ENCODE results near the gene PLVAP.

The PLVAP gene

DNA sequence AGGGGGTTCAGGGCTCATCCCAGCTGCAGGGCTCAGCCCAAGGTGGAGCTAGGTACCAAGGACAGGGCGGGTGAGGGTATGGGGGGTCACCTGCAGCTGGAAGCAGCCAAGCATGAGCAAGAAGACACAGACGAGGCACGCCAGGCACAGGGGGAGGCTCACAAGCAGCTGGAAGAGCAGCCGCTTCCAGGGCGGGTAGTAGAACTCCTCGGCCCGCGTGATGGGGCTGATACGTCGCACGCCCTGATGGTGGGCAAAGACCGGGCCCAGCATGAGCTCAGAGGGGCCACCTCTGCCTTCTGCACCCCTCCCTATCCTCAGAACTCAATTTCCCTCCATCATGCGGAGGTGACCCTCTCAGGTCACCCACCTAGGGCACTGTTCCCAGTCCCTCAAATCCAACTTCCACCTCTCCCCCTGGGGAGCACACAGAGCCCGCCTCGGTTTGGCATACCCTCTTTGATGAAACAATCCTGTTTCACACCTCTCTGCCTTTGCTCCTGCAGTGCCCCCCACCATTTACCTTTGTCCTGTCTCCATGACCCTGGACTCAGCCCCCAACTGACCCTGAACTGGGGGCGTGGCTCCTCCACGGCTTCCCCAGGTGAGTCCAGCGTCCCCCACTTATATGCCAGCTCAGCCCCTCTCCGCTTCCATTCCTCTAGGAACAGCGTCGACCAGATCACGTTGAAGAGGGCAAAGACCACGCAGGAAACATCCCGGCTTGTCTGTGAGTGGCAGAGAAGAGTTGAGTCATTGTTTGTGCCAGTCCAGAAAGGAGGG lies 46.7 kb downstream of the PLVAP start:
- no peak overlapping the region for H3K4me3 Mint-ChIP-seq
- H3K27me3 Mint-ChIP-seq = peaks cover 35% of the 10 kb centered on the region
- H3K27ac Mint-ChIP-seq = peak overlapping the region; percentile 25
- peaks cover 58% of the 10 kb centered on the region for H3K4me1 Mint-ChIP-seq (ENCODE audit: low read depth)
- H3K36me3 Mint-ChIP-seq (ENCODE audit: low read depth) = peaks cover 80% of the 10 kb centered on the region
- intact Hi-C loops (cut with micrococcal nuclease) = no loop called here
- no peaks in the 10 kb centered on the region for H3K9me3 Mint-ChIP-seq

DNA sequence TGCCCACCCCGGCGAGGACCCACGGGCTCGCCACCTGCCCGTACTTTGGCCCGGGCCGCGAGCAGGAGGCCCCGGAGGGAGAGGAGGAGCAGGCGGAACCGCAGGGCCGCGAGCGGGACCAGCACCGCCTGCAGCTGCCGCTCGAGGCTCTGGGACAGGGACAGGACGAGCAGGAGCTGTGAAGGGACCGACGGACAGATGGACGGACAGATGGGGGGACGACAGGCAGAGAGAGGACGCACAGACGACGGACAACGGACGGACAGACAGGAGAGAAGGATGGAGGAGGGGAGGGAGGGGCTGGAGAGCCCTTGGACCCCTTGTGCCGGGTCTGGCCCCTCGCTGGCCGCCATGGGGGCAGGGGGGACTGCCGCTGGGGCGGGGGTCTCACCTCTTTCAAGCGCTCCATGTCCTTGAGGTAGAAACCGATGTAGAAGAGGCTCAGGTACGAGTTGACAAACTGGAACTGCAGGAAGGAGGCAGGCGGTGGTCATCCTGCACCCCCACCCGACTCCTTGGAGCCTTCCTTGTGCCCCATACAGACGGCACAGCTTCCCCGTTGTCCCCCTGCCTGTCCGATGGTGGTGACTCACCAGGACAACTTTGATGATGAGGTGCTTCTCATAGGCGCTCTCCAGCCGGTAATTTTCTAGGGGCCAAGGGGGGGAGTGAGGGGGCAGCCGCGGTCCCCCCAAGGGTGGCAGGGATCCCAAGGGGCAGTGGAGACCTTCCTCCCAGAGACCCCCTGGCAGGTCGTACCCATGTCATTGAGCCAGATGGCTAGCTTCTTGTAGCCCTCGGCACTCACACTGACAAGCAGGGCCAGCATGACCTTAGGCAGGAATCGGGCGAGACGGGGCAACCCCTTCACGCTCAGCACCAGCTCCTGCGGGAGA lies 47.5 kb downstream of the PLVAP start:
- intact Hi-C loops (cut with micrococcal nuclease) = no loop called here
- Mint-ChIP-seq H3K27ac (no peak overlapping the region), H3K27me3 (peaks cover 35% of the 10 kb centered on the region), H3K4me1 (ENCODE audit: low read depth) (peaks cover 52% of the 10 kb centered on the region), H3K36me3 (ENCODE audit: low read depth) (peaks cover 88% of the 10 kb centered on the region), H3K9me3 (no peaks in the 10 kb centered on the region), H3K4me3 (peak overlapping the region; percentile 51)

DNA sequence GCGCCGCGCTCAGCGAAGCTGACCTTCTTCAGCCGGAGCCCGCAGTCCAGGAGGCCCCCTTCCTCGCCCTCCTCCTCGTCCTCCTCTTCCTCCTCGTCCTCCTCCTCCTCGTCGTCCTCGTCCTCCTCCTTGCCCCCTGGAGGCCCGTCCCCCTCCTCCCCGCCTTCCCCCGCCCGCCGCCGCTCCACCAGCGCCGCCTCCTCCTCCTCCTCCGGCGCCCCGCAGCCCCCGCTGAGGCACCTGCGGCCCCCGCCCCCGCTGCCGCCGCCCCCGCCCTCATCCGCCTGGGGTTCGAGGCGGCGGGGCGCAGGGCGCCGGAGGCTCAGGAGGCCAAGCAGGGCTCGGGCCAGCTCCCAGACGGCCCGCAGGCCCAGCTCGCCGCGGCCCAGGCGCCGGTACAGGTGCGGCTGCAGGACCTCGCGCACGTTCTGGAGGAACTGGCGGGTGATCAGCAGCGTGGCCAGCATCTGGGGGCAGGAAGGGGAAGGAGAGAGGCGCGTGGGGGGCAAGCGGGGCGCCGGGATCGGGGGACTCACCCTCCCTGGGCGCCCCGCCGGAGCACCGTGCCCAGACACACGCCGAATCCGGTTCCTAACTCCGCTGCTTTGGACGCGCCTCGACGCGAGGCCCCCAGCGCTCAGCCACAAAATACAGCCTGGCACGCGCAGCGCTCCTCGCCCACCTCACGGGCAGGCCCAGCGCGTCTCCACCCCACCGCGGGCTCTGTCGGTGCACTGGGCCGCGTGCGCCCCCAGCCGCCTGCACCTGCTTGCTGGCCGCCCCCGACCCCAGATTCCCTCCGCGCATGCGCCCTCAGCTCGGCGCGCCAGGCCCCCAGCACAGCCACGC lies 48.4 kb downstream of the PLVAP start:
- H3K36me3 Mint-ChIP-seq (ENCODE audit: low read depth) = peaks cover 88% of the 10 kb centered on the region
- intact Hi-C loops (cut with micrococcal nuclease) = no loop called here
- peak overlapping the region; percentile 63 for H3K4me3 Mint-ChIP-seq
- H3K27me3 Mint-ChIP-seq = peaks cover 36% of the 10 kb centered on the region
- no peak overlapping the region for H3K27ac Mint-ChIP-seq
- H3K4me1 Mint-ChIP-seq (ENCODE audit: low read depth) = peaks cover 45% of the 10 kb centered on the region
- H3K9me3 Mint-ChIP-seq = no peaks in the 10 kb centered on the region

DNA sequence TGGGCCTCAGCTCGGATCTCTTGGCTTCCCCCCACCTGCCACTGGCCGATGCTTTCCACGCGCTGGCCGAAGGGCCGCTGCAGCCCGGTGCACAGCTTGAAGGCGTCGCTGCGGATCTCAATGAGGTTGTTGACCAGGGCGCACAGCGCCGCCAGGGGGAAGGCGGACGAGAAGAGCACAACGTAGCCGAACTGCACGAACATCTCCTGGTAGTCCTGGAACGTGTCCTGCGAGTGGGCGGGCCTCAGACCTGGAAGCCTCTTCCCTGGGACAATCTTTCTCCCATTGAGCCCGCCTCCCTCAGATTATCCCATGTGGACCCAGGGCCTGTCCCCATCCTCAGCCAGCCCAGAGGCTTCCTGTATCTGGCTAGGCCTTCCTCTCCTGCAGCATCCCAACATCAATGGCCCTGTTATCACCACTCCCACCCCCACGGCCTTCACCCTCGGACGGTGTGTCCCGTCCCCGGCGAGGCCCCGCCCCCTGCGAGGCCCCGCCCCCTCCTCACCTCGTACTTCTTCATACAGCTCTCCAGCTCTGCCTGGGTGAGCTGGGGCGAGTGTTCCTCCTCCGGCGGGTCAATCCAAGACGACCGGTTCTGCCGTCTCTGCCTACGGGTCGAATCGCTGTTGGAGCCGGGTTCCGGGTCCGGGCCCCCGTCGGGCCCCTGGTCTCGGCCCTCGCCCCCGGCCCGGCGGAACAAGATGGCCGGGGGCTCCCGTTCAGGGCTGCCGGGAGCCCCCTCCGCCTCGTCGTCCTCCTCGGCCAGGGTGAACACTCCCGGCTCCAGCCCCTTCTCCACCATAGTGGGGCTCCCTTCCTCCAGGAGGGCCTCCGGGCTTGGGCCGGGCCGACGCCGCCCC lies 49.3 kb downstream of the PLVAP start:
- H3K27ac Mint-ChIP-seq = no peak overlapping the region
- H3K27me3 Mint-ChIP-seq = peaks cover 39% of the 10 kb centered on the region
- H3K36me3 Mint-ChIP-seq (ENCODE audit: low read depth) = peaks cover 83% of the 10 kb centered on the region
- intact Hi-C loops (cut with micrococcal nuclease) = no loop called here
- H3K9me3 Mint-ChIP-seq = no peaks in the 10 kb centered on the region
- H3K4me1 Mint-ChIP-seq (ENCODE audit: low read depth) = peaks cover 42% of the 10 kb centered on the region
- peak overlapping the region; percentile 63 for H3K4me3 Mint-ChIP-seq

GRCh38 chr19:17327068-17327653 lies 50.0 kb downstream of the PLVAP start:
- H3K4me3 Mint-ChIP-seq = no peak overlapping the region
- H3K27ac Mint-ChIP-seq = no peak overlapping the region
- H3K4me1 Mint-ChIP-seq (ENCODE audit: low read depth) = peaks cover 46% of the 10 kb centered on the region
- no peaks in the 10 kb centered on the region for H3K9me3 Mint-ChIP-seq
- H3K36me3 Mint-ChIP-seq (ENCODE audit: low read depth) = peaks cover 83% of the 10 kb centered on the region
- H3K27me3 Mint-ChIP-seq = peaks cover 41% of the 10 kb centered on the region
- intact Hi-C loops (cut with micrococcal nuclease) = no loop called here

GRCh38 chr19:17326595-17326966 lies 50.6 kb downstream of the PLVAP start:
- intact Hi-C loops (cut with micrococcal nuclease) = no loop called here
- Mint-ChIP-seq H3K27me3 (peaks cover 43% of the 10 kb centered on the region), H3K36me3 (ENCODE audit: low read depth) (peaks cover 88% of the 10 kb centered on the region), H3K9me3 (no peaks in the 10 kb centered on the region), H3K27ac (no peak overlapping the region), H3K4me3 (no peak overlapping the region), H3K4me1 (ENCODE audit: low read depth) (peaks cover 47% of the 10 kb centered on the region)

DNA sequence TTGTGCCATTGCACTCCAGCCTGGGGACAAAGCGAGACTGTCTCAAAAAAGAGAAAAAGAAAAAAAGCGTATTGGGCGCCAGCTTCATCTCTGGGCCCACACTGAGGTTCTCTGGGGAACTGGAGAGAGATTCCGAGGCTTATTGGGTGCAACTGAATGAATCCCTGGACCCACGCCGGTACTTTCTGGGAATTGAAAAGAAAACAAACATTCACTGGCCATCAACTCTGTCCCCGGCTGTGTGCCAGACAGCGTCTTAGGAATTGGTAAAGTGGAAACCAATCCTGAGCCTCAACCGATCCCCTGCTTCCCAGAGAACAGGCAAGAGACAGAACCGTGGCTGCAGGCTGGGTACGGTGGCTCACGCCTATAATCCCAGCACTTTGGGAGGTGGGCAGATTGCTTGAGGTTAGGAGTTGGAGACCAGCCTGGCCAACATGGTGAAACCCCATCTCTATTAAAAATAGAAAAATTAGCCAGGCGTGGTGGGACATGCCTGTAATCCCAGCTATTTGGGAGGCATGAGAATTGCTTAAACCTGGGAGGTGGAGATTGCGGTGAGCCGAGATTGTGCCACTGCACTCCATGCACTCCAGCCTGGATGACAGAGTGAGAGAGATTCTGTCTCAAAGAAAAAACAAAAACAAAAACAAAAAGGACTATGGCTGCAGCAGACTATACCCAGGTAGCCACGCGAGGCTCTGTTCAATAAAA lies 51.1 kb downstream of the PLVAP start:
- Mint-ChIP-seq H3K4me3 (no peak overlapping the region), H3K36me3 (ENCODE audit: low read depth) (peaks cover 89% of the 10 kb centered on the region), H3K27ac (no peak overlapping the region), H3K27me3 (peaks cover 38% of the 10 kb centered on the region), H3K4me1 (ENCODE audit: low read depth) (peaks cover 47% of the 10 kb centered on the region), H3K9me3 (no peaks in the 10 kb centered on the region)
- intact Hi-C loops (cut with micrococcal nuclease) = no loop called here

- intact Hi-C loops (cut with micrococcal nuclease) = no loop called here
- peaks cover 89% of the 10 kb centered on the region for H3K36me3 Mint-ChIP-seq (ENCODE audit: low read depth)
Observed at GRCh38 chr19:17325133-17325532, 52.0 kb downstream of the PLVAP start.

GRCh38 chr19:17324357-17325114 lies 52.6 kb downstream of the PLVAP start:
- Mint-ChIP-seq H3K27ac (no peak overlapping the region), H3K36me3 (ENCODE audit: low read depth) (peaks cover 89% of the 10 kb centered on the region), H3K4me3 (no peak overlapping the region), H3K27me3 (peaks cover 23% of the 10 kb centered on the region), H3K4me1 (ENCODE audit: low read depth) (peaks cover 32% of the 10 kb centered on the region), H3K9me3 (no peaks in the 10 kb centered on the region)
- intact Hi-C loops (cut with micrococcal nuclease) = no loop called here

More at GRCh38 chr19:17325133-17325532, 52.0 kb downstream of the PLVAP start:
- Mint-ChIP-seq H3K4me3 (no peak overlapping the region), H3K9me3 (no peaks in the 10 kb centered on the region), H3K4me1 (ENCODE audit: low read depth) (peaks cover 38% of the 10 kb centered on the region), H3K27me3 (peaks cover 29% of the 10 kb centered on the region), H3K27ac (no peak overlapping the region)

DNA sequence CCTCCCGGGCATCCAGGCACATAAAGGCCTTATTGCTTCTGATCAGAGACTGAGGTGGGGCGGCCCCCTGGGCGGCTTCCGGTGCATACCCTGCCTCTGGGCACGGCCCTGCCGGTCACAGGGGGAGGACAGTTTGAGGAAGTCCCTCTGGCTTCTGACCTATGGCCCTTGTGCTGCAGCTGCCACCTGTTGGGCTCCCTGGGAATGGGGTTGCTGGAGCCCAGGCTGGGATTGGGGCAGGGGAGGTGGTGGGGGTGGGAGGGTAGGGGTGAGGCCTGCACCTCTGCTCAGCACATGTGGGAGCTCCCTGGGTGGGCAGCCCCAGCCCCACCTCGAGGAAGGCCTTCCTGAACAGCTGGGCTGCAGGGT lies 53.2 kb downstream of the PLVAP start:
- Mint-ChIP-seq H3K9me3 (no peaks in the 10 kb centered on the region), H3K4me3 (peak overlapping the region; percentile 69), H3K36me3 (ENCODE audit: low read depth) (peaks cover 89% of the 10 kb centered on the region), H3K27ac (no peak overlapping the region), H3K4me1 (ENCODE audit: low read depth) (peaks cover 26% of the 10 kb centered on the region), H3K27me3 (peaks cover 17% of the 10 kb centered on the region)
- intact Hi-C loops (cut with micrococcal nuclease) = no loop called here

GRCh38 chr19:17323300-17323963 lies 53.7 kb downstream of the PLVAP start:
- intact Hi-C loops (cut with micrococcal nuclease) = no loop called here
- Mint-ChIP-seq H3K9me3 (no peaks in the 10 kb centered on the region), H3K36me3 (ENCODE audit: low read depth) (peaks cover 91% of the 10 kb centered on the region), H3K27me3 (peaks cover 14% of the 10 kb centered on the region), H3K4me3 (peak overlapping the region; percentile 69), H3K4me1 (ENCODE audit: low read depth) (peaks cover 21% of the 10 kb centered on the region), H3K27ac (no peak overlapping the region)

Data from dendritic cell treated with granulocyte-macrophage colony-stimulating factor and Interleukin-4, amounts not matched to agents 40 ng/mL and 50 ng/mL, for 4 days (primary cell).